HepG2 (cell line): Measurements from ENCODE around the gene CCDC192.

Experiments used
- CTCF ChIP-seq: sonication (generic); formaldehyde crosslinking; IDR thresholded peaks from 2 replicates; pipeline ENCODE4 v1.5.0; 2020; ENCODE audit warnings: mild to moderate bottlenecking, missing genetic modification reagents, moderate library complexity
- KAT2B ChIP-seq: fragments of 150-350 bp; IDR thresholded peaks from 2 replicates; pipeline ENCODE4 v1.6.1; 2014; ENCODE audit warnings: low read depth, low read length, borderline replicate concordance
- KLF16 ChIP-seq, 2 experiments: sonication (generic) in 1 of 2; formaldehyde crosslinking in 1 of 2; IDR thresholded peaks; 2 replicates each; pipeline versions ENCODE4 v1.6.1 to v1.8.0; 2016 to 2023; ENCODE audit warnings: missing genetic modification reagents in 2 of 2, missing compliant biosample characterization in 1 of 2
- RAD21 ChIP-seq: fragments of 450-650 bp; formaldehyde crosslinking; IDR thresholded peaks from 2 replicates; pipeline ENCODE4 v1.5.0; 2020; ENCODE audit warnings: mild to moderate bottlenecking
- SIN3A ChIP-seq: IDR thresholded peaks from 2 replicates; pipeline ENCODE4 v1.6.1; 2011; ENCODE audit warnings: low read depth, mild to moderate bottlenecking, control low read depth, low read length, borderline replicate concordance
- TCF12 ChIP-seq, 2 experiments: fragments of 450-650 bp in 1 of 2; sonication (generic) in 1 of 2; formaldehyde crosslinking in 1 of 2; IDR thresholded peaks; 2 replicates each; pipeline versions ENCODE4 v1.6.1 to v1.8.0; 2017 to 2022; ENCODE audit warnings: antibody characterized with exemption in 1 of 2, mild to moderate bottlenecking in 1 of 2, missing genetic modification reagents in 1 of 2, moderate library complexity in 1 of 2
- ZMYM4 ChIP-seq: sonication (generic); formaldehyde crosslinking; IDR thresholded peaks from 2 replicates; pipeline ENCODE4 v1.8.1; 2023; ENCODE audit warnings: mild to moderate bottlenecking, missing genetic modification reagents
- ZNF230 ChIP-seq: sonication (generic); formaldehyde crosslinking; IDR thresholded peaks from 2 replicates; pipeline ENCODE4 v1.4.0; 2020; ENCODE audit warnings: mild to moderate bottlenecking, missing genetic modification reagents

GRCh38 chr5:127821896-127822295 lies 118.7 kb downstream of the CCDC192 start:
- TF ChIP-seq ZNF230 (CRISPR knock-in tag): no peak
- TF ChIP-seq CTCF (CRISPR knock-in tag): no peak
- TF ChIP-seq TCF12 (IDR thresholded peaks at IDR 0.05): no peak
- TF ChIP-seq TCF12 (CRISPR knock-in tag; IDR thresholded peaks at IDR 0.05): no peak
- no peak for TF ChIP-seq KAT2B
- no peak for TF ChIP-seq KLF16 (CRISPR knock-in tag; IDR thresholded peaks at IDR 0.05)
- no peak for TF ChIP-seq SIN3A
- no peak for TF ChIP-seq RAD21 (CRISPR knock-in tag)
- TF ChIP-seq ZMYM4 (CRISPR knock-in tag): no peak
